K562 (cell line): ENCODE results near the gene ANKH. TPM values are rescaled to one million over a fixed set of nuclear protein-coding genes. Genes with fewer than 3 reads are reported as not detected.

Source experiments
- CBX5 ChIP-seq: IDR thresholded peaks from 2 replicates; pipeline ENCODE4 v1.6.1; 2014; ENCODE audit warnings: low read depth, borderline replicate concordance
- KLF16 ChIP-seq: IDR thresholded peaks from 2 replicates; pipeline ENCODE4 v1.6.1; 2016; ENCODE audit warnings: antibody characterized with exemption
- MCM3 ChIP-seq: fragments of 450-650 bp; IDR thresholded peaks from 2 replicates; pipeline ENCODE4 v1.6.1; 2016
- TBP ChIP-seq: optimal IDR thresholded peaks from 2 replicates; pipeline ENCODE3; 2011; ENCODE audit warnings: low read depth, low read length, improper control_type of control experiment
- ZNF239 ChIP-seq: fragments of 250-450 bp; sonication (Bioruptor Pico); IDR thresholded peaks from 2 replicates; pipeline ENCODE4 v1.4.0; 2020; ENCODE audit warnings: mild to moderate bottlenecking
- ZNF584 ChIP-seq: fragments of 200-800 bp; sonication (Bioruptor generic); IDR thresholded peaks from 2 replicates; pipeline ENCODE4 v1.6.1; 2016; ENCODE audit warnings: low read depth, mild to moderate bottlenecking, missing genetic modification characterization, missing compliant biosample characterization
- polyA plus RNA-seq, 8 experiments: library from polyadenylated mRNA; depleted of rRNA in 4 of 8; stranded (reverse) in 5 of 8; unstranded in 3 of 8; fragments of >200 nt; fragmentation: Nextera tagmentation in 2 of 8; fragmentation: Illumina TruSeq in 1 of 8; extraction: Ambion mirVana in 2 of 8; extraction: Trizol in 1 of 8; gene quantifications; 2 replicates each; pipeline versions ENCODE4 v1.2.1 to v1.2.3, GENCODE V29; 2011 to 2014; ENCODE audit warnings: inconsistent platforms in 1 of 8, missing spikeins in 1 of 8
- total RNA-seq, 7 experiments: library from RNA; depleted of rRNA in 6 of 7; stranded (reverse); fragments of >200 nt in 6 of 7; fragmentation: Illumina TruSeq in 2 of 7; extraction: Trizol in 2 of 7; gene quantifications; 2 replicates each; pipeline versions ENCODE4 v1.2.1 to v1.2.3, GENCODE V29; 2011 to 2021; ENCODE audit warnings: low replicate concordance in 1 of 7
- TF ChIP-seq, protein P1 (sequence below), 2 experiments: fragments of 450-650 bp; formaldehyde crosslinking in 1 of 2; IDR thresholded peaks; 2 replicates each; pipeline versions ENCODE4 v1.4.0 to v1.6.1; 2014 to 2020; ENCODE audit warnings: mild to moderate bottlenecking in 2 of 2, borderline replicate concordance in 1 of 2, low read depth in 1 of 2
- TF ChIP-seq, protein P2 (sequence below), 2 experiments: fragments of 450-650 bp in 1 of 2; sonication (generic) in 1 of 2; formaldehyde crosslinking in 1 of 2; IDR thresholded peaks; 2 replicates each; pipeline versions ENCODE4 v1.7.1 to v1.9.0; 2016 to 2022; ENCODE audit warnings: inconsistent platforms in 1 of 2, mild to moderate bottlenecking in 1 of 2, missing genetic modification reagents in 1 of 2

The ANKH gene
- total and polyA plus RNA-seq, 9 of the 15 experiments (the other 6 are each of a cell fraction or from before 2014, with no cell fraction given) = 0.79 to 12.2 (median 4.5) TPM

DNA sequence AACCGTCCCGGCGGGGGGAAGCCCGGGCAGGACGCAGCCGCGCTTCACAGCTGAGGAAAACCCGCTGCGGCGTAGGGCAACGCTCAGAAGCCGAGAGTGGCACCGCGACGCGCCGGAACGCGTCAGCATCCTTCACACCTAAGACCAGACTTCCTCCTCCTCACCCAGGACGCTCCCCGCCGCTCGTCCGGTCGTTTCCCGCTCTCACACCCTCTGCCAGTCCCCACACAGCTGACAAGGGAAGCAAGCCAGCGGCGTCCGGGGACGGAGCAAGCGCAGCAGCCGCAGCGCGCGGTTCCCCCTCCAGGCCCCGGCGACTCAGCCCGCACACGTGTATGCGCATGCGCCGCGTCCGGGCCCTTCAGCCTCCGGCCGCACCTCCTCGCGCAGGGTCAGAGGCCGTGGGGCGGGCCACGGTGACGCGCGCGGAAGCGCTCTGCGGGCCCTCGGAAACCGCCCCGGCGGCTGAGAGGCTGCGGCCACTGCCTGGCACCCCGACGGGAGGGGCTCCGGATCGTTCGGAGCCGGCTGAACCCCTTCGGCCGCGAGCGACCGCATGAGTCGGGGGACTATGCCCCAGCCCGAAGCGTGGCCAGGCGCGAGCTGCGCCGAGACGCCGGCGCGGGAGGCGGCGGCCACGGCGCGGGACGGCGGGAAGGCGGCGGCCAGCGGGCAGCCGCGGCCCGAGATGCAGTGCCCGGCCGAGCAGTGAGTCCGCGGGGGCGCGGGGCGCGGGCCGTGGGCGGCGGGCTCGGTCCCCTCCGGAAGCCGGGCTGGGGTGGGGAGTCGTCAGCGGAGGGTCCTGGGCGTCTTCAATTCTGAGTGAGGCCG is 207.1 kb downstream of the ANKH start, which contains the start of gene OTULIN (continued):
- TF ChIP-seq, protein P1, sequence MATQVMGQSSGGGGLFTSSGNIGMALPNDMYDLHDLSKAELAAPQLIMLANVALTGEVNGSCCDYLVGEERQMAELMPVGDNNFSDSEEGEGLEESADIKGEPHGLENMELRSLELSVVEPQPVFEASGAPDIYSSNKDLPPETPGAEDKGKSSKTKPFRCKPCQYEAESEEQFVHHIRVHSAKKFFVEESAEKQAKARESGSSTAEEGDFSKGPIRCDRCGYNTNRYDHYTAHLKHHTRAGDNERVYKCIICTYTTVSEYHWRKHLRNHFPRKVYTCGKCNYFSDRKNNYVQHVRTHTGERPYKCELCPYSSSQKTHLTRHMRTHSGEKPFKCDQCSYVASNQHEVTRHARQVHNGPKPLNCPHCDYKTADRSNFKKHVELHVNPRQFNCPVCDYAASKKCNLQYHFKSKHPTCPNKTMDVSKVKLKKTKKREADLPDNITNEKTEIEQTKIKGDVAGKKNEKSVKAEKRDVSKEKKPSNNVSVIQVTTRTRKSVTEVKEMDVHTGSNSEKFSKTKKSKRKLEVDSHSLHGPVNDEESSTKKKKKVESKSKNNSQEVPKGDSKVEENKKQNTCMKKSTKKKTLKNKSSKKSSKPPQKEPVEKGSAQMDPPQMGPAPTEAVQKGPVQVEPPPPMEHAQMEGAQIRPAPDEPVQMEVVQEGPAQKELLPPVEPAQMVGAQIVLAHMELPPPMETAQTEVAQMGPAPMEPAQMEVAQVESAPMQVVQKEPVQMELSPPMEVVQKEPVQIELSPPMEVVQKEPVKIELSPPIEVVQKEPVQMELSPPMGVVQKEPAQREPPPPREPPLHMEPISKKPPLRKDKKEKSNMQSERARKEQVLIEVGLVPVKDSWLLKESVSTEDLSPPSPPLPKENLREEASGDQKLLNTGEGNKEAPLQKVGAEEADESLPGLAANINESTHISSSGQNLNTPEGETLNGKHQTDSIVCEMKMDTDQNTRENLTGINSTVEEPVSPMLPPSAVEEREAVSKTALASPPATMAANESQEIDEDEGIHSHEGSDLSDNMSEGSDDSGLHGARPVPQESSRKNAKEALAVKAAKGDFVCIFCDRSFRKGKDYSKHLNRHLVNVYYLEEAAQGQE (IDR thresholded peaks at IDR 0.05; ENCODE audit: borderline replicate concordance) = no peak; the same call in 1 of the 2 replicates
- TF ChIP-seq, protein P1 (CRISPR knock-in tag; IDR thresholded peaks at IDR 0.05; ENCODE audit: low read depth) = peak; percentile 40; the same call in 1 of the 2 replicates
- TF ChIP-seq ZNF239 (CRISPR knock-in tag) (no peak), CBX5 (no peak), KLF16 (no peak), MCM3 (no peak), TBP (peak; percentile 69), ZNF584 (CRISPR knock-in tag) (no peak; the same call in 1 of the 2 replicates)
- TF ChIP-seq, protein P2, sequence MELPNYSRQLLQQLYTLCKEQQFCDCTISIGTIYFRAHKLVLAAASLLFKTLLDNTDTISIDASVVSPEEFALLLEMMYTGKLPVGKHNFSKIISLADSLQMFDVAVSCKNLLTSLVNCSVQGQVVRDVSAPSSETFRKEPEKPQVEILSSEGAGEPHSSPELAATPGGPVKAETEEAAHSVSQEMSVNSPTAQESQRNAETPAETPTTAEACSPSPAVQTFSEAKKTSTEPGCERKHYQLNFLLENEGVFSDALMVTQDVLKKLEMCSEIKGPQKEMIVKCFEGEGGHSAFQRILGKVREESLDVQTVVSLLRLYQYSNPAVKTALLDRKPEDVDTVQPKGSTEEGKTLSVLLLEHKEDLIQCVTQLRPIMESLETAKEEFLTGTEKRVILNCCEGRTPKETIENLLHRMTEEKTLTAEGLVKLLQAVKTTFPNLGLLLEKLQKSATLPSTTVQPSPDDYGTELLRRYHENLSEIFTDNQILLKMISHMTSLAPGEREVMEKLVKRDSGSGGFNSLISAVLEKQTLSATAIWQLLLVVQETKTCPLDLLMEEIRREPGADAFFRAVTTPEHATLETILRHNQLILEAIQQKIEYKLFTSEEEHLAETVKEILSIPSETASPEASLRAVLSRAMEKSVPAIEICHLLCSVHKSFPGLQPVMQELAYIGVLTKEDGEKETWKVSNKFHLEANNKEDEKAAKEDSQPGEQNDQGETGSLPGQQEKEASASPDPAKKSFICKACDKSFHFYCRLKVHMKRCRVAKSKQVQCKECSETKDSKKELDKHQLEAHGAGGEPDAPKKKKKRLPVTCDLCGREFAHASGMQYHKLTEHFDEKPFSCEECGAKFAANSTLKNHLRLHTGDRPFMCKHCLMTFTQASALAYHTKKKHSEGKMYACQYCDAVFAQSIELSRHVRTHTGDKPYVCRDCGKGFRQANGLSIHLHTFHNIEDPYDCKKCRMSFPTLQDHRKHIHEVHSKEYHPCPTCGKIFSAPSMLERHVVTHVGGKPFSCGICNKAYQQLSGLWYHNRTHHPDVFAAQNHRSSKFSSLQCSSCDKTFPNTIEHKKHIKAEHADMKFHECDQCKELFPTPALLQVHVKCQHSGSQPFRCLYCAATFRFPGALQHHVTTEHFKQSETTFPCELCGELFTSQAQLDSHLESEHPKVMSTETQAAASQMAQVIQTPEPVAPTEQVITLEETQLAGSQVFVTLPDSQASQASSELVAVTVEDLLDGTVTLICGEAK (IDR thresholded peaks at IDR 0.05) = peak; percentile 67; the same call in 1 of the 2 replicates
- TF ChIP-seq, protein P2 (CRISPR knock-in tag; IDR thresholded peaks at IDR 0.05) = no peak
